ENCODE data around the gene TBX18.

The TBX18 gene

DNA sequence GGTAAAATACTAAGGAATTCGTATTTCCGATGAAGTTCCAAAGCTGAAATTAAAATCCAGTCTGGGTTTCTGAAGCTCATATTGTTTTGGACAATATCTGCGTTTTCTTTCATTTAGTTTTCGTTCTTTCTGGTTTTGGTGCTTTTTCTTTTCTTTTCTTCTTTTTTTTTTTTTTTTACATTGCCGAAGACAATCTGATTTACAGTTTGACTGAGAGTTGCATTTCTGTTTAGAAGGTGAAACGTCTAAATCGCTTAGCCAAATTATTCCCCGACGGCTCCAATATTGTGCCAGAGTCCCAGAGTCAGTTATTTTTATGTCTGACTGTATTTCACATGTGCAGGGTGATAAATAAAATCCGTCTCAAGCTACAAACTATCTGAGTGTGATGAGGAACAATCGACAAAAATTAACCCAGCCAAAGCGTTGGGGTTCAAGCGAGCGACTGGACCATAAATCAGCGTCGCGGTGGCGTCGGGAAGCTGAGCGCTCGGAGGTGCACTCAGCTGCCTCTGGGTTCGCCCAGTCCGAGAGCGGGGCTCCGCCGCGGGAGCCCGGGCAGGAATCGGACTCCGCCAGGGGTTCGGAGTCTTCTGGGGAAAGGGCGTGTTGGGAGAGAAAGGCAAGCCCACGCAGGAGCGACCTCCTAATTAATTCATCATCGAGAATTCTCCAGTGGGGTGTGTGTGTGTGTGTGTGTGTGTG is 8.2 kb upstream of the TBX18 start:
- DNase-seq (ENCODE audit: low read depth) = no peak

DNA sequence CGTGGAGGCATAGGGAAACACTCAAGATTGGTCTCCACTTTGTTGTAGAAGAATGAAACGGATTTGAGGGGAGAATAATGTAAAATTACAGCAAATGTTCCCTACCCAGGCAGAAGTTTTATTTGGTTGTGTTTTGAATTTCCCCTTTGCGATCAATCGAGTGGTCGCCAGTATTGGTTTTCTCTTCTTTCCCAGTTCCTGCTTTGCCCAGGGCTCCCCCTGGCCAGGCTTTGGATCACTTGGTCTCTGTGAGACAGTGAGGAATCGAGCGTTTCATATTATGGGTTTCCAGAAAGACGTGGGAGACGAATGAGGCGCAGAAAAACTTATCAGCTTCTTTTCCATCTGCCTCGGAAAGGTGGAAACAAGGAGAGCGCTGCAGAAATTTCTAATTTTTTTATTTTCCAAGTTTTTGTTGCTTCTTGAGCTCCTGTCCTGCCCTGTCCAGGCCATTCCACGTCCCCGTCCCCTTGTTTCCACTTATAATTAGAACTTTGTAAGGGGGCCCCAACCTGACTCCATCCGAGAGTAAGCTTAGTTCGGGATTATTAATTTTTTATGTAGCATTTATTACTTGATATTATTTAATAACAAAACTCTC is 7.5 kb upstream of the TBX18 start:
- DNase-seq (ENCODE audit: low read depth) = no peak

DNA sequence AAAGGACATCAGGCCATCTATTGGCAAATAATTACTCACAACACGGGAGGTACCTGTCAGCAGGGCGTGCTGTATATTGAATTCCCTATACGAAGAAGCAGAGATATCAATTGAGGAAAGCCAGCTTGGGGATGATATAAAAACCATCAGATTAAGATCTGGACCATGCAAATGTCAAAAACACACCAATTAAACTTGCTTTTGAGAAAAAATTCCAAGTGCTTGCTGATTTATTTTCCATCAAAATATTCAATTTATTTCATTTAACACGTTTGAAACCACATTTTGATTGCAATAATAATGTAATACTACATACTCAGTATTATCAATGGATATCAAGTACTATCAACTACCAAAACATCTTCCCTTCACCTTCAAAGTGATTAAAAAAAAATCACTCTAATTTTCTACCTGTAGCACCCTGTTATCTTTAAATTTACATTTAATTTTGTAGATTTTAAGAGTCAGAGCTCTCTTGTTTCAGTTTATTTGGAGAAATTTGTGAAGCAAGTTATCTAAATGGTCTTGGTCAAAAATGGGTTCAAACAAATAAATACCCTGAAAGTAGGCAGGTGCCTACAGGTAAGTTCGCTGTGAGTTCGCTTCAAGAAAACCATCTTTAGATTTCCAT is 6.8 kb upstream of the TBX18 start:
- no peak for DNase-seq (ENCODE audit: low read depth)

DNA sequence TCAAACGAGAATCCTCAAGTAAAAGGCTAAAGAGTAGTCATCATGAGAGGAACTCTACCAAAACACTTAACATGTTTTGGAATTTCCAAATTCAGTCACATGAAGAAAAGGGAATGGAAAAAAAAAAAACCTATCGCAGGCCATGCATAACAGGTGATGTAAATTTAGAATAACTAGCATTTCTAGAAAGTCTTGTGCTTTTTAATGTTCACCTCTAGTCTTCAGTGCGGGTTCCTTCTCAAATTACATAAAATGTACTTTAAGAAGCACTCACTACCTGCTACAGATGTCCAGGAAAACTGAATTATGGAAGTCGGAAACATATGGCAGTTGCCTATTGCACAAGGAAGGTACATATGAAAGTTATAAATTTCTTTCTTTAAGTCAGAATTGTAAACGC is 6.1 kb upstream of the TBX18 start:
- DNase-seq (ENCODE audit: low read depth) = no peak

DNA sequence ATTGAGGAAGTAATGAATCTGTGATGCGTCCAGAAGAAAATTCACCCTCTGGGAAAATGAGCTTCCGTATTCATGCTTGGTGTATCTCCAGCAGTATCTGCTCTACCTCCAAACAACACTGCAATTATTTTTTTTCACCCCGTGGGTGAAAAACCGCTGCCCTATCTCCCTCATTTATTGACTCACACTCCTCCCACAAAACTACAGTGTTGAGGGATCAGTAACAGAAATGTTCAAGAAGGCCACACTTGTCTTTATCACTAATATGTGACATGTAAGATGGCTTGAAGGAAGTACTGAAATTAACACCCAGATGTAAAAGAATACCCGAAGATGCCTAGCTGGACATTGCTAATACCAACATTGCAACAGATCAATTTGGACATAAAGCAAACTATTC is 4.9 kb upstream of the TBX18 start:
- no peak for DNase-seq (ENCODE audit: low read depth)

DNA sequence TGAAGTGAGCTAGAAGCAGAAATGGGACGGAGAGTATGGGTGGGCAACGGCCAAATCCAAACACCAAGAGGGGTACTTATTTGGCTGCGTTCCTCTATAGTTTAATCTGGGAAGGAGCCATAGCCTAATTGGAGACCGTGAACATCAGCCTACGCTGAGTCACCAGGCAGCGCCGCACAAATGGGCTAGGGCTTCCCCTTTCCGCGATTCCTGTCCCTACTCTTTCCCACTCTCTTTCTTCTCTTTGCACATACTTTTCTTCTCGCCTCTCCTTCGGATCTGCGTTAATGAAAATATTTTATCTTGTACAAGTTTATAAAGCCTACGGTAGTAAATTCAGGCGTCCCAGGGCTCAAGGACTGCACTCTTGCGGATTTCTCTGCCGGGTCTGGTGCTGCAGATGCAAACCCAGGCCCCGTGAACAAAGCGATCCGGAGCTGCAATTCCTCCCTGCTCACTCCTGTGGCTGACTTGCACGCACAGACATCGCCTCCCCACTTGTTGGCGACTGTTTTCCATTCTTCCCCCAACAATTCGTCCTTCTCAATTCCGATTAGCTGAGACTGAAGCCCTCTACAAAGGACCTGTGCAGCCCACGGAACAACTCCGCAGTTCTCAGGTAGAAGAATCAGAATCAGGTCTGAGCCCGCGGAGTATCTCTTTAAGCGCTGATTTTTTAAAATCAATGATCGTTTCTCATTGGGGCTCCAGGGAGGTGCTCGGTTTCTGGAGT is 4.2 kb upstream of the TBX18 start:
- DNase-seq (ENCODE audit: low read depth) = no peak

DNA sequence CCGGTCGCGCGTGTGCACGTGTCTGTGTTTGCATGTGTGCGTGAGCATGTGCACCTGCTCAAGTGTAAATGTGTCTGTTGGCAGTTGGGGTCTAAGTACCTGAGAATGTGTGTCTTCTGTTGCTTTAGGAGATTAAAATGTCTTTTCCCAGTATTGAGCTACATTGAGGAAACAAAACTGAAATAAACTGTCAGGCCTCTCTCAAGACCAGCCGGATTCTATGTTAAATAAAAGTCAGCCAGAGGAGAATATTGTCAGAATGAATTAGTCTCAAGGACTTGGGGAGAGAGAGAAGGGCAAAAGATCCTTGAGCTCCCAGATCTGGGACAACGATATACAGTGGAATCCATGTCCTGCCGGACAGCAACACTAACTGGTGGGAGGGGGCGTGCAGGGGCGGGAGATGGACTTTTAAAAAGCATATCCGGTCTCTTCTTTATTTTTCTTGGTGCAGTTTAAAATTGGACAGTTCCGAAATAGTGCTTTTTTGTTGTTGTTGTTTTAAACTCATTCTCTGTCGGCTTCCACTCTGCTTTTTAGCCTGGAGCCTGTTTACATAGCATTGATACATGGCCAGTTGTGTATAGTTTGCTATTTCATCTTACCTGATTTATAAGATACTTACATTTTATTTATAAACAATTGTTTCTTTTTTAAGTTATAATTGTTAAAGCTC is 3.3 kb upstream of the TBX18 start:
- DNase-seq (ENCODE audit: low read depth) = no peak

DNA sequence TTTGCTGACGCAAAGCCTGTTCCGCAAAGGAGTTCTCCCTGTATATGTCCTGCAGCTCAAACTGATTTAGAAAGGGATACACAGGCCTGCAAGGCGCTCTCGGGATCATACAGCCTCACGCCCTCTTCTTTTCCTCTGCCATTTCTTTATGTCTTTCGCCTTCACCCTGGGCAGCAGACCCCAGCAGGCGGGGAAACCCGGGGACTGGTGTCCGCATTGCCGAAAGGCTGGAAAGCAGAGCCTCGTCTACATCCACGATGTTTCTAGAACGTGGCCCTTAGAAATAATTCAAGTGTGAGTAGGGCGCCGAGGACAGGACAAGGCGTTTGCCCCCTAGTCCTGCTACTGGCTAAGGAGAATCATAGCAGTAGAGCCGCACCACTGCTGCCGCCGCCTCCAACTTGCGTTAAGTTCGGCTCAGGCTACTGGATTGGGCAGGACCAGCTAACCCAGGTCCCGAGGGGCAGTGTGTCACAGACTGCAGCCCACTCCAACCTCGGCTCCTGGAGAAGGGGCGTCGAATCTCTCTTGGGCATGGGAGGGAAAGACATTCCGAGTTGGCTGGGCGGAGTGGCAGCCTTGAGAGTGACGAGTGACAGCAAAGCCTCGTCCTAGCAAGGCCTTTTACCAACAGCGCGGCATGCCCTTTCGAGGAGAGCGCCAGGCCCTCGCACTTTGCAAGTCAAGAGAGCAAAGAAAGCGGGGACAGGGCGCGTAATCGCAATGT is 2.6 kb upstream of the TBX18 start:
- DNase-seq (ENCODE audit: low read depth) = no peak

DNA sequence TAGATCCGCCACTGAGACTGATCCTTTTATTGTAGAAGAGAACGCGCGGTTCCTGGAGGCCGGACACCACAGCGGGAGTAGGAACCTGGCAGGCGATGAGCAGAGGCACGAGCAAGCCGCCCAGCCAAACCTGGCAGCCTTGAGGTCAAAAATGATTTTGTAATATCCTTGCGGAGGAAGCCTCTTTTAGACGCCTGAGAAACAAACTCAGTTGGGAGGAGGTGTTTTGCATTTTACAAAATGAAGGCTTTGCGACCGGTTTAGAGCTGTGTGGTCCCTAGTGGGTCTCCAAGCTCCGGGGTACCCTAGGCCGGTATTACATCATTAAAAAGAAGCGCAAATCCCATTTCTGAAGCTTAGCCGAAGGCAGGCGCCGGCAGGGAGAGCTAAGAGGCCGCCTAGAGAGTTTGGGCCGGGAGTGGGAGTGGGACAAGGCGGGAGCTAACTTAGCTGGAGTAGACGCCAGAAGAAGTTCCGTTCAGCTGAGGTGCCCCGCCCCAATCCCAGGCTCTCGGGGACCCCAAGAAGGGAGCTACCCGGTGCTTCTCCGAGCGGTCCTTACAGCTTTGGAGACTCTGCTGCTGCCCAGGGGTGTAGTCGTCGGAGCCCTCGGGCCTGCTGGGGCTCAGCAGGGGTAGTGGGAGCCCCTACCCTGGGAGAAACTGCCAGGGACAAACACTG is 1.9 kb upstream of the TBX18 start:
- DNase-seq (ENCODE audit: low read depth) = no peak

DNA sequence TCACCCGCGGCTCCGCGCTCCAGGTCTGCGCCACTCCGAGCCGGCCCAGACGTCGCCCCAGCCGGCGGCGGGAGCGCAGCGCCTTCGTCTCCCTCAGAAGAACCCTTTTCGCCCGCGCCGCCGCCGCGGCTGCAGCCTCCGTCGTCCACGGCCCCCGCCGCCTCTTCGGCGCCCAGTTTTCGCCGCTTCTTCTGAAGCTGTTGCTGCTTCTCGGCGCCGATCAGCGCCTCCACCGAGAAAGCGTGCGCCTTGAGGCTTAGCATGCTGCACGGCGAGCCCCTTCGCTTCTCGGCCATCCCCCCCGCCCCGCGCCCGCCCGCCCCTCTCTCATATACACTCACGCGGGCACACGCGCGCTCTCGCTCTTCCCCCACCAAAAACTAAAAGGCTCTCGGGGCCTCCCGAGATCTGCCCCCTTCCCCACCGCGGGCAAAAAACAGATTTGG is 489 bp downstream of the TBX18 start:
- no peak for DNase-seq (ENCODE audit: low read depth)

DNA sequence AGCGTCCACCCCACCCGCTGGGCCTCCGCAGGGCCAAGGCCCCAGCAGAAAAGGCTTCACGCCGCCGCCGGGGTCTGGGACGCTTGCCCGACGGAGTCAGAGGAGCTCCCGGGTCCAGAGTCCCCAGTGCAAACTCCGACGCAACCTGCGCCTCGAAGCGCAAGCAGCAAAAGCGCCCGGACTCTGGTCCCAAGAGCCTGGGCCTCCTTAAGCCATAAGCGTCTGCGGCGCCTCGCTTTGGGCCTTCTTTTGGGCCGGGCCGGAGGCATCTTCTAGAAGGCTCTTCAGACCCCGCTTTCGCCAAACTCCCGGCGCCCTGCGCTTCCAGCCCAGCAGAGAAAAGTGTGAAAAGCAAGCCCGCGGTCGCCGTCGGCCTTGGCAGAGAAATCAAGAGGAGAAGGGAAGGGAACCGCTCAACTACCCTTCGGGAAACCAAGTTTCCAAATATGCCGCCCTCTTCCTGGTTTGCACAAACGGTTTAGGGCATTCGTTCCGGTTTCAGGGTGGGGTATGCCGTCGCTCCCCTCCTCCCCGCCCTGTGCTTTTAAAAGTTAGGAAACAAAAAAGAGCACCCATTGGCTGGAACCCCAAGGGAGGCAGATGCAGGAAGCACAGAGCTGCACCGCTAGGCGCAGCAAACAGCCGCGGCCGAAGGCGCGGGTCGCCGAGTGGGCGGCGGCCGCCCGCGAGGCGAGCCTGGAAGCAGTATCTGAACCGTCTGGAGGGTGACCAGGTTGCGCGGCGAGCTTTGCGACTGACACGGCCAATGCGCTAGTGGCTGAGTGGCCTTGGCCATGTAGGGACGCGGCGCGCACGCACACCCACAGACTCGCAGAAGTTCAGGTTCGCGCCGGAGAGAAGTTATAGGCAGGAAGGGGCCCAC is 1.2 kb downstream of the TBX18 start:
- no peak for DNase-seq (ENCODE audit: low read depth)

DNA sequence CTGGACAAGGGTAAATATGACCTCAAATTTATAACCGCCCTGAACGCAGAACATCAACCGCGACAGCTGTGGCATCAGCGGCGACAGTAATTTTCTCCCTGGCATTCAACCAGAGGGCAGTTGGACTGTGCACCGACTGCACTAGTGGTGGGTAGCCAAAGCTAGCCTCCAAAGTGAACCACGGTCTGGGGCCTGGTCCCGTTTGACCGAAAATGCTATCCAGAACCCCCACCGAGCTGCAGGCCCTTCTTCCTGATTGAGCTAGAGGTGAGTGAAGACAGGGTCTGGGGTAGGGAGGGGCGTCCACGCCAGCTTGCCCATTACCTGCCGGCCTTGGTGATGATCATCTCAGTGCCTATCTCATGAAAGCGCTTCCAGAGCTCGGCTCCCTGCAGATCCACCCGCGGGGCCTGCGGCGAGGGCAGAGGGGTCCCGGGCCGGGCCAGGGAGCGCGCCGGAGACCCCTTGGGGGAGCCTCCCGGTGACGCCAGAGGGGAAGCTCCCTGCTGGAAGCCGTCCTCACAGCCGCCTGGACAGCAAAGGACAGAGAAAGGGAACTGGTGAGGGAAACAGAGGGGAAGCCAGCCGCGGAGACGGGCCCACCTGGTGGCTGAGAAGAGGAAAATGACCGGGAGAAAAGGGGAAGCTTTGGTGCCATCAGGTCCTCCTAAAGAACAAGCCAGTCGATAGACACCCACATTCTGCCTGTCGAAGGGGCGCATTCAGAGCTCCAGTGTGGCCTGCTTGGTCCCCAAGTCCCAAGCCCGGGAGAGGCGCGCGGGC is 2.0 kb downstream of the TBX18 start:
- DNase-seq (ENCODE audit: low read depth) = no peak

DNA sequence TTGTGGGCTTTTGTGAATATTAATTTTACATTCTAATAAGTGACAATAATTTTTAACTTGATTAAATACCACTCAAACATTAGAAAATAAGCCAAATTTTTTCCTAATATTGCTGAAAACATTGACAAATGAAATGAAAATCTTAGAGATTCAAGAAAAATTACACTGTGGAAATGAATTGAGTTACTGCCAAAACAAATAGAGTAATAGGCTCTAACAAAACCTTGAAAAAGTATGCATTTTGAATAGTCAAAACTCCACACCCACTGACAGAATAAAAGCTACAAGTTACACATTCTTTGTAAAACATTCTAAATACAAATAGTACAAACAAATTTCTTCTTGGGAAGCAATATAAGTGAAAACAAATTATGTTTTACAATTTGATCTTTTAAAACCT is 5.9 kb downstream of the TBX18 start:
- DNase-seq (ENCODE audit: low read depth) = no peak

DNA sequence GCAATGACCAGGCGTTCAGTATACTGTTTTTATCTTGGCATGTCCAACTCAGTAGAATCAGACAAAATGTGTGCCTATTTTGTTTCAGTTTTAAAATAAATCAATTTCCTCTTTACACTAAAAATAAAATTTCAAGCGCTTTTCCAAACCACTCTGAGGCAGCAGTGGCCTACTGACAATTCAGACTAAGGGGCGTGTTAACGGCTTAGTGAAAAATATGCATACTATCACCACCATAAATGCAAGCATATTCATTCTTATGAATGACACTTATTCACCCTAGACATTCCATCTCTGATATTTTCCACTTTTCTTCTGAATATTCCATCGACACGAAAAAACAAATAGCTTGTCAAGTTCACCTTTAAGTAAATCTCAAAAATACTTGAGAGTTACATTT is 7.5 kb downstream of the TBX18 start:
- no peak for DNase-seq (ENCODE audit: low read depth)

DNA sequence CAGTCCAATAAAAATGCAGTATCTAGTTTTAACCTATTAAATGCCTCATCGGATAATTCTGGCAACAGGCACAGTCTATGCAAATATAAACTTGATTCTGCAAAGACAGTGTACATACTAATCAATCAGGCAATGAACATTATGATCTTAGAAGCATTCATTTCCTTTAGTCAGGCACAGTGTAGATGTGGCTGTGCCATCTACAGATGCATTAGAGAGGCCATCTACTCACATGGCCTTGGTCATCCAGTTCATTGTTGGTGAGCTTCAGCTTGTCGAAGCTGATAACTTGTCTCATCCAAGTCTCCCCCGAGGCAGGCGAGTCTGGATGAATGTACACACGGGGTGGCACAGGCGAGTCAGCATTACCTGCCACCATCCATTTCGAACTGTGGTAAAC is 7.9 kb downstream of the TBX18 start:
- DNase-seq (ENCODE audit: low read depth) = no peak

DNA sequence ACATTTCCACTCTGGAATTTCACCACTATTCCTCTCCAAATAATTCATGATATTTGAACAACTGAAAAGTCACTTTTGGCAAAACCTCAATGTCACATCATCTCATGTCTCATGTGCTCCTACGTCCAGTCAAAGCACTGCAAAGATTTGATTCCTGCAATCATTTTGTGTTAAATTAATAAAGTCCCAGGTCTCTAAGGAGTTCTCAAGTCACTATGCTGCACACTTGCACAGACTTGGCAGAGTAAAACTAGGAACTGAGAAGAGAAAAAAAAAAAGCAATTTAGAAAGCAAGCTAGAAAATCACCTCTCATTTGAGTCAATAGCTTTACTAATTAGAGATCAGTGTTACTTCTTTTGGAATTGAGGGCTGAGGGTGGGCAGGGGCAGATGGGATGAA is 11.2 kb downstream of the TBX18 start:
- no peak for DNase-seq (ENCODE audit: low read depth)

DNA sequence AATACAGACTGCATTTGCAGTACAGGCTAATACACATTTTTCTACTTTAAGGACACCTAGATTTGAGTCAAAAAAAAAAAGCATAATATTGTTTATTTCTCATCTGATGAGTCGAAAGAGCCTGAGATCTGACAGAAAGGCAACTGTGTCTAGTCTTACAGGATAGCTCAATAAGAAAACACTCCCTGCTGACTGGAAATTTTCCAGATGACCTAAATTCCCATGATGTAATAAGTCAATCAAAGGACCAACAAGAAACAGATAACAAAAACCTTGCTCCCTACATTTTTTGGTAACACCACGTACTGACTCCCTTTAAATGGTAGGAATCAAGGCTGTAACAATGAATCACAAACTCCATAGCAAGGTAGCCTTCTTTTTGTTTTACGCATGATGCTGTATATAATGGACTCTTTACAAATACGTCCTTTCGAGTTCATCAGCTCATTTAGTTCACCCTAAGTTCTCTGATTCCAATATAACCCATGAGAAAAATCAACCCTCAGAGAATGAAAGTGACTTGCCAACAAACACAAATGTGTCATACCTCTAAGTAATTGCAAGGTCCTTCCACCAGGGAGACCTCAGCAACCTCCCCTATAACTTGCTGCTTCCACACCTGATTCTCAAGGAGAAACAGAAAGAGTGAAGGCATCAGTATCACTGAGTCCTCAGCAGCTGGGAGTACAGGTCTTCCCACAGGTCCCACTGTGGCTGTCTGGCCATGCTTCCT is 12.1 kb downstream of the TBX18 start:
- no peak for DNase-seq (ENCODE audit: low read depth)

DNA sequence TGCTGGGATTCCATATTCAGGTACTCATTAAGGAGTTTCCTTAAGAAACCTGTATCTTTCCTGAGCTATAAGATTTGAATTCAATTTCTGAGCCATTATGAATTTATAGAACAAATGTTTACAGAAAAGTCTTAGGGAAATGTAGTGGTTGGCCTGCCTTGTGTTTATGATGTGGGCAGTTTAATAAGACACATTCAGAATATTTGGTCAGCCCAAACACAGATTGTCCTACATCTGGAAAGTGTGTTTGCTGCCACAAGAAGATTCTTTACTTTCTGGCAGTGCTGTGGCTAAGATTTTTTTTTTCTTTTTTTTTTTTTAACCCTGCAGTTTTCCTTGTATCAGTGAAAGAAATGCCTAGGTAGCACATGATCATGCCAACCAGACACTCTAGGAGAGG is 15.2 kb downstream of the TBX18 start:
- no peak for DNase-seq (ENCODE audit: low read depth)

DNA sequence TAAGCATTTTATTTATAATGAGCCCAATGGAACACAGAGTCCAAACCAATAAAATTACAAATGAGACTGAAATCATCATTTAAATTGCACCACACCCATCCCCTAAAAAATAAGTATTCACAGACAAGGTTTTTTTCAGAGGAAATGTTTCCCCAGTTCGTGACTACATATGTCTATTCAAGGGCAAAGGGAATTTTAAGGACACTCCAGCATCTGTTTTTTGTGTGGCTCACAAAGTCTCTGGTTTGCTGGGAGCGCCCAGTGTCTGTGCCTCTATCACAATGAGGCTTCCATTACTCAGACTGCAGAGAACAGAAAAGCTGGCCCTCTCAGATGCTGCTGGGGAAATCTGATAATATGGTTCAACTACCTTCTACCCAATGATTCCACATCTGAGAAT is 16.0 kb downstream of the TBX18 start:
- no peak for DNase-seq (ENCODE audit: low read depth)
